ENCODE results near the gene KDM8.

Gene KDM8

DNA sequence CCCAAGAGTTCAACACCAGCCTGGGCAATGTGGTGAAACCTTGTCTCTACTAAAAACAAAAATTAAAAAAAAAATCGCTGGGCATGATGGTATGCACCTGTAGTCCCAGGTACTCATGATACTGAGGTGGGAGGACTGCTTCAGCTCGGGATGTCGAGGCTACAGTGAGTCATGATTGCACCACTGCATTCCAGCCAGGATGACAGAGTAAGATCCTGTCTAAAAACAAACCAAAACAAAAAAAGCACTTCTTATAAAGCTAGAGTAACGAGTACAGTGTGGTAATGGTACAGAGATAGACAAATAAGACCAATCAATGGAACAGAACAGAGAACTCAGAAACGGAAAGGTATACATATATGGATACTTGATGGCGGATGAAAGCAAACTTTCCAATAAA lies 60.8 kb downstream of the KDM8 start:
- in situ Hi-C loops (cut with MboI; ENCODE audit: low sequenced_read_pairs), result no loop called here

DNA sequence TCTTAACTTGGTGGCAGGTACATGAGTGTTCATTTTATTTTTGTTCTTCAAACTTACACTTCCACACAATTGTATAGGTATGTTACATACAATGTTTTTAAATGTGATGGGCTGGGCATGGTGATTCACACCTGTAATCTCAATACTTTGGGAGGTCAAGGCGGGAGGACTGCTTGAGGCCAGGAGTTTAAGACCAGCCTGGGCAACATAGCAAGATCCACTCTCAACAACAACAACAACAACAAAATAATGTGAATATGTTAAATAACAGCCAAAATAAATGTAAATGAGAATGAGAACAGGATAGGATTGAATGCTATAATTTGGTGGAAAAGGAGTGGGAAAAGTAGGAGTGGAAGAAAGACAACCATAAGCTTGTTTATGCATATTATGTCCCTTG lies 62.7 kb downstream of the KDM8 start:
- in situ Hi-C loops (cut with MboI; ENCODE audit: low sequenced_read_pairs), result no loop called here

DNA sequence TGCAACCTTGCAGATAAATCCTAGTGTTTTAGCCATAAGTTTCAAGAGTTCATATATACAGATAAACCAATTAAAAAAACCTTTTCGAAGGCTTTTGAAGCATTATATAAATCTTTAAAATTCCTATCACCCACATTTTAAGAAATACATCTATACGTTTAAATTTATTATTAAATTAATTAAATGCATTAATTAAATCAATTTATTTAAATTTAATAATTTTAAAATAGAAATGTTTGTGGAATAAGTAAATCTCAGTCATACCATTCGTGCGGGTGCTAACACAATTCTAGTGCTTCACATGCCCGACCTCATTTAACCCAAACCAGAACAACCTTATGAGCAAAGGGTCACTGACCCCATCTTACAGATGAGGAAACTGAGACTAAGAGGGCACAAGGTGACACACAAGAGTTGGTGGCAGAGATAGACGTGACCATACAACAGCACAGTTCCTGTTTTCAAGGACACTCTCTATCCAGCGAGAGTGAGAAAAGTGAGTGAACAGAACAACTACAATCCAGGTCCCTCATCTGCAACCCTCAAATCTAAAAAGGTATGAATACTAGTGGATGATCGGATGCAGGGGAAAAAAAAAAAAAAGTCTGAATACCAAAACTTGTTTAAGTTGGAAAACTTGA lies 63.8 kb downstream of the KDM8 start:
- in situ Hi-C loops (cut with MboI; ENCODE audit: low sequenced_read_pairs), result no loop called here

DNA sequence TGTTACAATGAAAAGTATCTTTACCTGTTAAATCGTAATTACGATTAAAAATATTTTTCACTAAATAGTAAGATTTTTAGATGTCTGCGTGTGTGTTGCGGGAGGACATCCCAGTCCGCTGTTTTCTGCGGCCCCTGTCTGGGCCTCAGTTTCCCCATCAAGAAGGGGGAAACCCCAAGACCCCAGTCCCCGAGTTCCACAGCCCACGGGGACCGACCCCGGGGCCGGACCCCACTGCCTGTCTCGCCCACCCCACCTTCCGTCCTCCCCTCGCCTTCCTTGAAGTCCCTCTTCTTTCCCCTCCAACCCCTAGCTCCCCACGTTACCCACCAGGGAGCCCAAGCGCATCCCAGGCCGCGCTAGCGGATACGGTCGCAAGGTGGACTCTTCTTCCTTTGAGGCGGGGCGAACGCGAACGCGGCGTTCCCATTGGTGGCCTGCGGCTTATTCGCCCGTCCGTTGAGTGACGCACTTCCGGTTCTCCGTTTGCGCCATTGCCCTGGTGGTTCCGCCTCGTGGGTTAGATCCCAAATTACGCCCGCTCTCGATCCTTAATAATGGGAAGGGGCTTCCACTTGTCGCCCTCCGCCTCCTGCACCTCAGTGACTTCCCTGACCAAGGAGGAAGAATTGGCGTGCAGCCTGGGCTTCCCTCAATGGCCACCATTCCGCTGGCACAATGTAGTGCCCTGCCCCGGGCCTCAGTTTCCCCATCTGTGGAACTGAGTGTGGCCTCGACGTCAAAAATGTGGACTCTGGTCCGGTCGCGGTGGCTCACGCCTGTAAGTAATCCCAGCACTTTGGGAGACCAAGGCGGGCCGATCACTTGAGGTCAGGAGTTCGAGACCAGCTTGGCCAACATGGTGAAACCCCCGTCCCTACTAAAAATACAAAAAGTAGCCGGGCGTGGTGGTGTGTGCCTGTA lies 65.3 kb downstream of the KDM8 start, which contains the start of gene NSMCE1:
Gene NSMCE1 (minus strand): TSS at position 397 of the 924 bp plus-strand sequence. CDS start 11,202 bp downstream, outside the sequence.
- in situ Hi-C loops (cut with MboI; ENCODE audit: low sequenced_read_pairs), result no loop called here

DNA sequence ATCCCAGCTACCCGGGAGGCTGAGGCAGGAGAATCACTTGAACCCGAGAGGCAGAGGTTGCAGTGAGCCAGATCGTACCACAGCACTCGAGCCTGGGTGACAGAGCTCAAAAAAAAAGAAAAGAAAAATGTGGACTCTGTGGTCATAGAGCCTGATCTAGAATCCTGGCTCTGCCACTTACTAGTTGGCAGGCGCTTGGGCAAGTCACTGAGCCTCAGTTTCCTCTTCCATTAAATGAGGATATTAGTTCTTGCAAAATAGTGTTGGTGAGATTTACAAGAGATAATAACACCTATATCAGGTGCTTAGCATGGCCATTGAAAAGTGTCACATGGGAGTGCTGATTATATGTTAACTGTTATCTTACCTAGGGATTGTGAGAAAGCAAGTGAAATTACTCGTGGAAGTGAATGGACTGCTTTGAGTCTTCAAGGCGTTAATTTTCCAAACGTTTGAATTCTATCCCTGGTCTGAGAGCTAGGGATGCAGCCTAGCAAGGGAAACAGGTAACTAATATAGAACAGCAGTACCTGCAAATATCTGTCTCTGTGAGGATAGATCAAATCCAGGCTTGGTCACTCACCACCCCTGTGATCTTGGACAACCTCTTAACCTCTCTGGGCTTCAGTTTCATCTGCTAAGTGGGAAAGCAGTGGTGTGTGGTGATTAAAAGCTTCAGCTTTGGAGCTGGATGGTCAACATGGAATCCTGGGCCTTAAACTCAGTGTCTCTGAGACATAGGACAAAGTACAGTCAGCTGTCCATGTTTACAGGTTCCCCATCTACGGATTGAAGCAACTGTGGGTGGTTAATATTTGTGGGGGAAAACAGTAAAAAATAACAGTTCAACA lies 66.2 kb downstream of the KDM8 start:
- in situ Hi-C loops (cut with MboI; ENCODE audit: low sequenced_read_pairs), result no loop called here

DNA sequence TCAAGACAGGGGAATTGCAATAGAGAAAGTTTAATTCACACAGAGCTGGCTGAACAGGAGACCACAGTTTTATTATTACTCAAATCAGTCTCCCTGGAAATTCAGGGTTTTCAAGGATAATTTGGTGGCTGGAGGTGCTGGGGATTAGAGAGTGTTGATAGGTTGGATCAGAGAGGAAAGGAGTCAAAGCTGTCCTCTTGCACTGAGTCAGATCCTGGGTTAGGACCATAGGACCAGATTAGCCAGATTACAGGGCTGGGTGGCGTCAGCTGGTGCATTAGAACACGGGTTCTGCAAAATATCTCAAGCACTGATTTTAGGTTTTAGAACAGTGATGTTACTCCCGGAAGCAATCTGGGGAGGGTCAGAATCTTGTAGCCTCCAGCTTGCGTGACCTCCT lies 67.0 kb downstream of the KDM8 start:
- in situ Hi-C loops (cut with MboI; ENCODE audit: low sequenced_read_pairs), result no loop called here
